Skeletal muscle tissue (tissue), 4 donors: ENCODE data around the gene PCF11. TPM values are rescaled to one million over a fixed set of nuclear protein-coding genes. Genes with fewer than 3 reads are reported as not detected.

Experiments
- H3K27ac ChIP-seq: one replicate; pipeline ENCODE4 v1.7.0; 2013; ENCODE audit warnings: mild to moderate bottlenecking, low read depth, low read length, inconsistent platforms
- H3K27me3 ChIP-seq, 3 donors: one replicate each; pipeline ENCODE4 v1.7.0; 2013; ENCODE audit warnings: low read length in 3 of 3; ENCODE audit not compliant: control insufficient read depth in 3 of 3, insufficient read depth in 3 of 3
- H3K36me3 ChIP-seq, 3 donors: one replicate each; pipeline ENCODE4 v1.7.0; 2013; ENCODE audit warnings: low read length in 3 of 3; ENCODE audit not compliant: control insufficient read depth in 3 of 3, insufficient read depth in 3 of 3
- H3K4me1 ChIP-seq, 3 donors: one replicate each; pipeline ENCODE4 v1.7.0; 2013; ENCODE audit warnings: low read length in 3 of 3, mild to moderate bottlenecking in 3 of 3; ENCODE audit not compliant: control insufficient read depth in 3 of 3, insufficient read depth in 3 of 3
- H3K4me3 ChIP-seq, 3 donors: one replicate each; pipeline ENCODE4 v1.7.0; 2013; ENCODE audit warnings: low read length in 3 of 3
- H3K9ac ChIP-seq, 3 donors: one replicate each; pipeline ENCODE4 v1.7.0; 2013; ENCODE audit warnings: low read length in 3 of 3, mild to moderate bottlenecking in 3 of 3, moderate library complexity in 2 of 3, low read depth in 1 of 3
- H3K9me3 ChIP-seq, 3 donors: one replicate each; pipeline ENCODE4 v1.7.0; 2013; ENCODE audit warnings: low read length in 3 of 3; ENCODE audit not compliant: control insufficient read depth in 3 of 3
- total RNA-seq: library from RNA; depleted of rRNA; stranded (reverse); fragments of >200 nt; gene quantifications from one replicate; pipeline ENCODE4 v1.2.3, GENCODE V29; 2014
- donor health status: Osteomylitis.

PCF11 gene, protein sequence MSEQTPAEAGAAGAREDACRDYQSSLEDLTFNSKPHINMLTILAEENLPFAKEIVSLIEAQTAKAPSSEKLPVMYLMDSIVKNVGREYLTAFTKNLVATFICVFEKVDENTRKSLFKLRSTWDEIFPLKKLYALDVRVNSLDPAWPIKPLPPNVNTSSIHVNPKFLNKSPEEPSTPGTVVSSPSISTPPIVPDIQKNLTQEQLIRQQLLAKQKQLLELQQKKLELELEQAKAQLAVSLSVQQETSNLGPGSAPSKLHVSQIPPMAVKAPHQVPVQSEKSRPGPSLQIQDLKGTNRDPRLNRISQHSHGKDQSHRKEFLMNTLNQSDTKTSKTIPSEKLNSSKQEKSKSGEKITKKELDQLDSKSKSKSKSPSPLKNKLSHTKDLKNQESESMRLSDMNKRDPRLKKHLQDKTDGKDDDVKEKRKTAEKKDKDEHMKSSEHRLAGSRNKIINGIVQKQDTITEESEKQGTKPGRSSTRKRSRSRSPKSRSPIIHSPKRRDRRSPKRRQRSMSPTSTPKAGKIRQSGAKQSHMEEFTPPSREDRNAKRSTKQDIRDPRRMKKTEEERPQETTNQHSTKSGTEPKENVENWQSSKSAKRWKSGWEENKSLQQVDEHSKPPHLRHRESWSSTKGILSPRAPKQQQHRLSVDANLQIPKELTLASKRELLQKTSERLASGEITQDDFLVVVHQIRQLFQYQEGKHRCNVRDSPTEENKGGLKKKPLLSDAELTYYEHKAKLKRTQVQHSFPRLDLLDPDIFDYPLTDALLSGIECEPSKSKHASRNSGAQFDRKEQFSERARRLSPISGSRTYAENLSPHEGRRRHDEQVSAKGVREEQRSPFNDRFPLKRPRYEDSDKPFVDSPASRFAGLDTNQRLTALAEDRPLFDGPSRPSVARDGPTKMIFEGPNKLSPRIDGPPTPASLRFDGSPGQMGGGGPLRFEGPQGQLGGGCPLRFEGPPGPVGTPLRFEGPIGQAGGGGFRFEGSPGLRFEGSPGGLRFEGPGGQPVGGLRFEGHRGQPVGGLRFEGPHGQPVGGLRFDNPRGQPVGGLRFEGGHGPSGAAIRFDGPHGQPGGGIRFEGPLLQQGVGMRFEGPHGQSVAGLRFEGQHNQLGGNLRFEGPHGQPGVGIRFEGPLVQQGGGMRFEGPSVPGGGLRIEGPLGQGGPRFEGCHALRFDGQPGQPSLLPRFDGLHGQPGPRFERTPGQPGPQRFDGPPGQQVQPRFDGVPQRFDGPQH (N-terminal part only)
- total RNA-seq = 30.3 TPM

DNA sequence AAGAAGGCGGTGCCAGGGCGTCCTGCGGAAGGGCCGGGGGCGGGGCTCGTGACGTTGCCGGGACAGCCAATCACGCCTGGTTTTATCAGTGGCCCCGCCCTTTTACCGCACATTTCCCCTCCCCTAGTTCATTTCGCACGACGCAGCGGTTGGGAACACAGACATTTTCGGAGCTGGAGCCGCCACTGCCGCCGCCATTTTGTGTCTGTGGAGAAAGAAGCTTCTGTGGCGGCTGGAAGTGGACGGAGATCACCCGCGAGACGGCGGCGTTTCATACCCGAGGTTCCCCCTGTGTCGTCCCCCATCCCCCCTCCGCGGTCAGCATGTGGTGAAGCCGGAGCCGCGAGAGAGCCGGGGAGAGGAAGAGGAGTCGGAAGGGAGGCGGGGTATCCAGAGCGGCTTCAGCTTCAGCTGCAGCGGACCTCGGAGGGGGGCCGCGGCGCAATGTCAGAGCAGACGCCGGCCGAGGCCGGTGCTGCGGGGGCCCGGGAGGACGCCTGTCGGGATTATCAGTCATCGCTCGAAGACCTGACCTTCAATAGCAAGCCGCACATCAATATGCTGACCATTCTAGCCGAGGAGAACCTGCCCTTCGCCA is at the start of gene PCF11:
Gene PCF11, plus strand, starts transcription at position 136 of the 598 bp plus-strand sequence. Its CDS starts 309 bp downstream, at position 445.
- H3K27ac ChIP-seq = peak within 1 kb of the TSS; percentile 100
- peak within 1 kb of the TSS; percentile 95 to 99 (median 96) for H3K4me3 ChIP-seq
- H3K4me1 ChIP-seq = peaks cover 9 to 31% (median 16%) of the 10 kb centered on the region in 3 donors
- no peaks in the 10 kb centered on the region for H3K9me3 ChIP-seq
- H3K27me3 ChIP-seq = no peaks in the 10 kb centered on the region
- peaks cover 0 to 5% (median 0%) of the 10 kb centered on the region in 3 donors for H3K36me3 ChIP-seq
- H3K9ac ChIP-seq = peak within 1 kb of the TSS; percentile 100

- H3K27me3 ChIP-seq = no peaks in the 10 kb centered on the region
- H3K36me3 ChIP-seq = no peaks in the 10 kb centered on the region
- no peak overlapping the region for H3K9ac ChIP-seq
- H3K4me1 ChIP-seq = no peaks in the 10 kb centered on the region
- no peaks in the 10 kb centered on the region for H3K9me3 ChIP-seq
- no peak overlapping the region for H3K27ac ChIP-seq
- H3K4me3 ChIP-seq = no peak overlapping the region
These were observed 44.0 kb upstream of the PCF11 start for GRCh38 chr11:83112886-83113285.

GRCh38 chr11:83115026-83115425 is 41.9 kb upstream of the PCF11 start:
- no peaks in the 10 kb centered on the region for H3K36me3 ChIP-seq
- H3K4me1 ChIP-seq = no peaks in the 10 kb centered on the region
- H3K27me3 ChIP-seq = no peaks in the 10 kb centered on the region
- no peaks in the 10 kb centered on the region for H3K9me3 ChIP-seq
- no peak overlapping the region for H3K27ac ChIP-seq
- H3K9ac ChIP-seq = no peak overlapping the region
- H3K4me3 ChIP-seq = no peak overlapping the region

GRCh38 chr11:83115551-83115950 is 41.4 kb upstream of the PCF11 start:
- Histone ChIP-seq H3K36me3 (no peaks in the 10 kb centered on the region), H3K9ac (no peak overlapping the region), H3K9me3 (no peaks in the 10 kb centered on the region), H3K27me3 (no peaks in the 10 kb centered on the region), H3K4me3 (no peak overlapping the region), H3K27ac (no peak overlapping the region), H3K4me1 (no peaks in the 10 kb centered on the region)

GRCh38 chr11:83116015-83116641 is 40.8 kb upstream of the PCF11 start:
- Histone ChIP-seq H3K4me1 (no peaks in the 10 kb centered on the region), H3K9me3 (no peaks in the 10 kb centered on the region), H3K27me3 (no peaks in the 10 kb centered on the region), H3K9ac (no peak overlapping the region), H3K4me3 (no peak overlapping the region), H3K27ac (no peak overlapping the region), H3K36me3 (no peaks in the 10 kb centered on the region)

DNA sequence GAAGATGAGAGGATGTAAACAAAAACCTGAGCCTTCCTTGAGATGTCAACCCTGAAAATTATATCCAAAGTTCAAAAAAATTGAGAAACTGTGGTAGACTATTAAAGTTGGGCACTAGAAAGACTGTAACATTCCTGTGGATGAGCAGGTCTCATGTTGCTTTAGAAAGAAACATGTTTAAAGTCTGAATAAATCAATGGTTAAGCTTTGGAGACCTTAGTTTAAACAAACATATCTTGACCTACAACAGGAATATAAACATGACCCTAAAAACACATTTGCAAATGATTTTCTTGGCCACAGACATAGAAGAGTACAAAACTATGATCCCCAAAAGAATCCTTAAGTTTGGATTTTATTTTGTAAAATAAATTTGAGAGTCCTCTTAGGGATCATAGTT is 38.1 kb upstream of the PCF11 start:
- no peaks in the 10 kb centered on the region for H3K9me3 ChIP-seq
- H3K9ac ChIP-seq = no peak overlapping the region
- no peak overlapping the region for H3K4me3 ChIP-seq
- H3K4me1 ChIP-seq = no peaks in the 10 kb centered on the region
- H3K27me3 ChIP-seq = no peaks in the 10 kb centered on the region
- H3K27ac ChIP-seq = no peak overlapping the region
- no peaks in the 10 kb centered on the region for H3K36me3 ChIP-seq

DNA sequence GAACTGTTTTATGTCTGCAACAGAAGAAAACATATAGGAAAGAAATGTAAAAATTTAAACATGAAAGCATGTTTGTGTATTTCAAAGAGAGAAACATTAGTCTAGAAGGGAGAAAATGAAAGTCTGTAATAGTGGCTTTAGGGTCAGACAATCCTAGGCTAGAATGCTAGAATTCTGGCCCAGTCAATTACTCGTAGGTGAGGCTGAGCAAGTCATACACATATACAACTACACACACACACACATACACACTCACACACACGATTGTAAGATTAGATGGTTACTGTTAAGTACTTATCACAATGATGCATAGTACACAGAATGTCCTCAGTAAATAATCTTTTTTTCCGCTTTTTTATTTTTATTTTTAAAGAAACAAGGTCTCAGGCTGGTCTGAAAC is 37.7 kb upstream of the PCF11 start:
- H3K36me3 ChIP-seq = no peaks in the 10 kb centered on the region
- no peak overlapping the region for H3K27ac ChIP-seq
- no peaks in the 10 kb centered on the region for H3K9me3 ChIP-seq
- H3K9ac ChIP-seq = no peak overlapping the region
- no peaks in the 10 kb centered on the region for H3K4me1 ChIP-seq
- no peak overlapping the region for H3K4me3 ChIP-seq
- no peaks in the 10 kb centered on the region for H3K27me3 ChIP-seq

DNA sequence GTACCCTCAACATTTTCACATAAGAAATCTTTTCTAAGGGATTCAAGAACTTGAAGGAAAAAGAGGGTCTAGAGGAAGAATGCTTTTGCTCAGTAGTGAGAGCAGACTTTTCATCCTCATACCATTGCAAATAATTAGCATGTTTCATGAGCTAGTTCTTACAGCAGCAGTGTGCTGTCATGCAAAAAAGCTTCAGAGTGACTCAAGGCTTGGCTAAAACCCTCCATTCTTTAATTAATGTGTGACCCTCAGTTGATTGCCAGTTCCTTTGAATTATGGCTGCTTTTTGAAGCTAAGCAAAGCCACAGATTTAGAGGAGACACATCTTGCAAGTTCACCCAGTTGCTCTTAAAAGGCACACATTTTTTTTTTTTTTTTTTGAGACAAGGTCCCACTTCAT is 36.6 kb upstream of the PCF11 start:
- no peak overlapping the region for H3K27ac ChIP-seq

GRCh38 chr11:83122050-83122449 is 34.9 kb upstream of the PCF11 start:
- Histone ChIP-seq H3K27ac (no peak overlapping the region), H3K36me3 (no peaks in the 10 kb centered on the region), H3K9ac (no peak overlapping the region), H3K9me3 (no peaks in the 10 kb centered on the region), H3K27me3 (no peaks in the 10 kb centered on the region), H3K4me3 (no peak overlapping the region), H3K4me1 (no peaks in the 10 kb centered on the region)

More for the DNA sequence above, 36.6 kb upstream of the PCF11 start:
- no peaks in the 10 kb centered on the region for H3K27me3 ChIP-seq
- no peak overlapping the region for H3K4me3 ChIP-seq
- no peaks in the 10 kb centered on the region for H3K9me3 ChIP-seq
- no peaks in the 10 kb centered on the region for H3K36me3 ChIP-seq
- H3K9ac ChIP-seq = no peak overlapping the region
- H3K4me1 ChIP-seq = no peaks in the 10 kb centered on the region
